Erythroblast (primary cell): ENCODE data around the gene SCIN.
"Not testable (repeated sequence)": the region's sequence is repeated elsewhere in the genome, so short reads cannot be mapped to it uniquely, and the experiment has no call there.

Experiments used
- DNase-seq, 2 experiments: peaks; one replicate each; lab custom pipeline; 2025; lab: John Stamatoyannopoulos, UW
- GATA1 ChIP-seq: IDR thresholded peaks from 2 replicates; pipeline ENCODE4 v1.6.1; 2011; ENCODE audit warnings: low read depth, mild to moderate bottlenecking, control low read depth, low read length, moderate library complexity
- POLR2A ChIP-seq: IDR thresholded peaks from 2 replicates; pipeline ENCODE4 v1.6.1; 2011; ENCODE audit warnings: mild to moderate bottlenecking, low read length

Gene SCIN

GRCh38 chr7:12554351-12554750 is 16.2 kb upstream of the SCIN start:
- TF ChIP-seq POLR2A (no peak), GATA1 (no peak)
- no peak for DNase-seq

- no peak for DNase-seq
- TF ChIP-seq GATA1: no peak
Measured at GRCh38 chr7:12554872-12555271, 15.6 kb upstream of the SCIN start.

DNA sequence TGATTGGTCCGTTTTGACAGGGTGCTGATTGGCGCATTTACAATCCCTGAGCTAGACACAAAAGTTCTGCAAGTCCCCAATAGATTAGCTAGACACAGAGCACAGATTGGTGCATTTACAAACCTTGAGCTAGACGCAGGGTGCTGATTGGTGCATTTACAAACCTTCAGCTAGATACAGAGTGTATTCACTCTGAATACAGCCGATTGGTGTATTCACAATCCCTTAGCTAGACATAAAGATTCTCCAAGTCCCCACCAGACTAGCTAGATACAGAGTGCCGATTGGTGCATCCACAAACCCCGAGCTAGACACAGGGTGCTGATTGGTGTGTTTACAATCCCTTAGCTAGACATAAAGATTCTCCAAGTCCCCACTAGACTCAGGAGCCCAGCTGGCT is 14.8 kb upstream of the SCIN start:
- DNase-seq: not testable (repeated sequence)

DNA sequence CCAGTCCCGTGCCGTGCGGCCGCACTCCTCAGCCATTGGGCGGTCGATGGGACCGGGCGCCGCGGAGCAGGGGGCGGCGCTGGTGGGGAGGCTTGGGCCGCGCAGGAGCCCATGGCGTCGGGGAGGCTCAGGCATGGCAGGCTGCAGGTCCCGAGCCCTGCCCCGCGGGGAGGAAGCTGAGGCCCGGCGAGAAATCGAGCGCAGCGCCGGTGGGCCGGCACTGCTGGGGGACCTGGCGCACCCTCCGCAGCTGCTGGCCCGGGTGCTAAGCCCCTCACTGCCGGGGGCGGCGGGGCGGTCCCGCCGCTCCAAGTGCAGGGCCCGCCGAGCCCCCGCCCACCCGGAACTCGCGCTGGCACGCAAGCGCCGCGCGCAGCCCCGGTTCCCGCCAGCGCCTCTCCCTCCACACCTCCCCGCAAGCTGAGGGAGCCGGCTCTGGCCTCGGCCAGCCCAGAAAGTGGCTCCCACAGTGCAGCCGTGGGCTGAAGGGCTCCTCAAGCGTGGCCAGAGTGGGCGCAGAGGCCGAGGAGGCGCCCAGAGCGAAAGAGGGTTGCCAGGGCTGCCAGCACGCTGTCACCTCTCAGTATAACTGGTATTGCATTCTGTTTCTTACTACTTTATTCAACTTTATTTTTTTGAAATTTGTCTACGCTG is 14.3 kb upstream of the SCIN start:
- DNase-seq: not testable (repeated sequence)

DNA sequence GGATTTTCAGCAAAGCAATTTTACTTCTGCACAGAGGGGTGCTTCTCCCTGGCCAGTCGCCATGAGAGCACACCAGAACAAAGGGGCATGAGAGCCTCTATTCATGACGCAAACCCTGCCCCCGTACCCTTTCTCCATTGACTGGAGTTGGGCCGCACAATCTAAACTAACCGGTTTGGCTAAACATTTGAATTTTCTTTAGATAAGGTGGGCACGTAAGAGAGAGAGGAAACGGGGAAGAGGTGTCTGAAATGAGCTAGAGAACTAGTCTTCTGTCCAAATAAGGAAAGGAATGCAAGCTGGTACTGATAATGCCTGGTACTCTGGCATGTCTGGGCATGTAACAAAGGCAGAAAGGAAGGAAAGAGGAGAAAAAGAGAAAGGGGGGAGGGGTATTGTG is 13.2 kb upstream of the SCIN start:
- TF ChIP-seq GATA1 (no peak), POLR2A (no peak)
- no peak for DNase-seq

DNA sequence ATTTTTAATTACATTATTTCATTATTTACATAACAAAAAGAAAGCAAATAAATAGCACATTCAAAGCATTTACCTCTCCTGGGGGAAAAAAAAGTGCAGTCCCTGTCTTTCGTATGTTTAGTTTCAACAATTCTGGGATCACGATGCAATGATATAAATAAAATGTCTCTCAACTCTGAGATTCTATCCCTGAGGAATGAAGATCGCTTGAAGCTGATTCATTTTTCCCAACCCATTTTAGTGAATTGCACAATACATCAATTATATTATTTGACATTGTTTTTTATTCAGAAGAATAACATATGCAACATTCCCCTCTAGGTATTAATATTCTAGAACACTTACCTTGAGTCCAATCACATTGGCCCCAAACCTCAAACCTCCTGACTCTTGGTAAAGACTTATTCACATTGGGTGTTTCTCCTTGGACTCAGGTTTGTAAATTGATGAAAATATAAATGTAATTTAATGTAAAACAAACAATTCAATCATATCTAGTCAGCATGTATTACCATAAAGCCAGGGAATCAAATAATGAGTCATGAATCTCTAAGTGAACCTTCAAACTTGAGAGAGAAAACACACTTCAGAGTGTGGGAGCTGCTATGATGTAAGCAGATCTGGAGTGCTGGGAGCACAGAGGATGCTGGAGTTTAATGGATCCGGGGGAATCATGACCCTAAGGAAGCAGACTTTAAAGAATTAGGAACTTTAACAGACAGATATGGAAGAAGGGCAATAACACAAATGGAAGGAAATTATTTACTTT is 5.3 kb upstream of the SCIN start:
- DNase-seq: no peak
- TF ChIP-seq GATA1: no peak
- TF ChIP-seq POLR2A: no peak

DNA sequence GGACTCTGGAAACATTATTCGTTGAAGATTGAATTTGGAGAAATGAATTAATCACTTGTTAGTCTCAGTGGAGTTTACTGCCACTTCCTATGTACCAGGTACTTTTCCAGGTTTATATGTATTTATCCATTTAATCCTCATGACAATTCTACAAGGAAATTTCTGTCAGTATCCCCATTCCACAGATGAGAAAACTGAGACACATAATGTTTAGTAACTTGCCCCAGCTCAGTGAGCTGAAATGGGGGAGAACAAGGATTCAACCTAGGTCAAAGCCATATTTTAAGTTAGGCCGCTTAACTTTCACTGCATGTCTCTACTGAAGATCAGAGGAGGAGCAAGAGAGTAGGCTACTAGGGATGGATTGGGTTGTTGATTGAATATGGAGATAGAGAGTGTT is 4.6 kb upstream of the SCIN start:
- TF ChIP-seq POLR2A: no peak
- no peak for TF ChIP-seq GATA1
- DNase-seq: no peak

DNA sequence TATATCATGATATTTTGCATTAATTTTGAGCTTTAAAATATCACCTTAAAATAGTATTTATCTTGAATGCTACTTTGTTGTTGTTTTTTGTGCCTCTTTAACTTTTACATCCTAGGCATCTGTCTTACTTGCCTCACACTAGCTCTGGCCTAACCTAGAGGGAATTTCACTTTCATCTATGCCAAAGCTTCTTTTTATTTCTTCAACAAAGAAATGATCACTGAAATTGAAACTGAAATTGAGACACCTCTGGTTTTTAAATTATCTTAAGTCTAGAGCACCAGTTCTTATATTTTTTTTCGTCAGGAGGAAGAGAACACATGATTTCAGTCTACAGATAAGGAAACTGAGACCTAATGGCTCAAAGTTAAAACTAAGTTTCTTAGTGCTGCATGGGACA is 3.5 kb upstream of the SCIN start:
- DNase-seq: no peak
- TF ChIP-seq GATA1 (no peak), POLR2A (no peak)

DNA sequence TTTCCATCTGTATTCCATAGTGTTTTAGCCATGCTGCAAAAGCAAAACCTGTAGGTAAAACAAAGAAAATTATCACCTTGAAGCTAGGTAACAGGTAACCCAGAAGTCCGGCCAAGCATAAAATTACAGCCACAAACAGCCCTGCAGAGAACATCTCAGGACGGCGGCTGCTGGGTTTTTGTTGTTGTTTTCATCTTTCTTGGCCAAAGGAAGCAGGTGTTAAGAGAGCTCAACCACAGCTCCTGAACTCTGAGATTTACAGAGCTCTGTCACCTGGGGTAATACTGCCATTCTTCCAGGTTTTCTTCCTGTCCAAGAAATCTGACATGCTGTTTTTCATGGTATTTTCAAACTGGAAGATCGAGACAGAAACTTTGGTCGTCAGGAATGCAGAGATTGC is 847 bp upstream of the SCIN start:
- no peak for DNase-seq
- TF ChIP-seq GATA1: no peak
- TF ChIP-seq POLR2A: no peak

- DNase-seq: no peak
- TF ChIP-seq GATA1 (no peak), POLR2A (no peak)
Measured at GRCh38 chr7:12570168-12570533, 369 bp upstream of the SCIN start.

GRCh38 chr7:12571691-12572090 is 1.2 kb downstream of the SCIN start:
- TF ChIP-seq GATA1: no peak
- no peak for TF ChIP-seq POLR2A
- DNase-seq: no peak

- TF ChIP-seq POLR2A: no peak
- TF ChIP-seq GATA1: no peak
- DNase-seq: no peak
Measured at GRCh38 chr7:12572941-12573575, 2.5 kb downstream of the SCIN start.

GRCh38 chr7:12573885-12574284 is 3.4 kb downstream of the SCIN start:
- no peak for TF ChIP-seq GATA1
- no peak for TF ChIP-seq POLR2A
- DNase-seq: no peak

GRCh38 chr7:12578930-12579640 is 8.6 kb downstream of the SCIN start:
- no peak for DNase-seq
- TF ChIP-seq POLR2A (no peak), GATA1 (no peak)

GRCh38 chr7:12581897-12582296 is 11.4 kb downstream of the SCIN start:
- TF ChIP-seq GATA1: no peak
- no peak for TF ChIP-seq POLR2A
- DNase-seq: no peak
